KMS-11 (cell line): ENCODE data around the gene FBXL3.

Experiments
- H2AFZ ChIP-seq: fragments of 200-600 bp; sonication (generic); 2 replicates; pipeline ENCODE4 v1.6.1; 2016; ENCODE audit warnings: antibody characterized with exemption, mixed run types, low read depth
- H3K27ac ChIP-seq: fragments of 200-600 bp; sonication (generic); 2 replicates; pipeline ENCODE4 v1.6.1; 2016; ENCODE audit warnings: mild to moderate bottlenecking, mixed run types
- H3K27me3 ChIP-seq: fragments of 200-600 bp; sonication (generic); 2 replicates; pipeline ENCODE4 v1.6.1; 2017; ENCODE audit warnings: mild to moderate bottlenecking, low read depth, mixed run types, moderate library complexity; ENCODE audit not compliant: insufficient read depth
- H3K36me3 ChIP-seq: fragments of 200-600 bp; sonication (generic); 2 replicates; pipeline ENCODE4 v1.6.1; 2017; ENCODE audit warnings: mild to moderate bottlenecking, mixed run types; ENCODE audit not compliant: insufficient read depth
- H3K4me1 ChIP-seq: fragments of 200-600 bp; sonication (generic); 2 replicates; pipeline ENCODE4 v1.6.1; 2016; ENCODE audit warnings: mild to moderate bottlenecking, low read depth, mixed run types; ENCODE audit not compliant: poor library complexity, severe bottlenecking
- H3K4me2 ChIP-seq: fragments of 200-600 bp; sonication (generic); 2 replicates; pipeline ENCODE4 v1.7.0; 2016; ENCODE audit warnings: mild to moderate bottlenecking, mixed run types
- H3K4me3 ChIP-seq: fragments of 200-600 bp; sonication (generic); IDR thresholded peaks from 2 replicates; pipeline ENCODE4 v1.6.1; 2017; ENCODE audit warnings: low read depth, low read length, mixed read lengths; ENCODE audit not compliant: insufficient read depth
- H3K79me2 ChIP-seq: fragments of 200-600 bp; sonication (generic); 2 replicates; pipeline ENCODE4 v1.6.1; 2016; ENCODE audit warnings: low read depth, mixed run types; ENCODE audit not compliant: insufficient read depth
- H3K9ac ChIP-seq: fragments of 200-600 bp; sonication (generic); 2 replicates; pipeline ENCODE4 v1.6.1; 2016; ENCODE audit warnings: mild to moderate bottlenecking, mixed run types
- H4K20me1 ChIP-seq: fragments of 200-600 bp; sonication (generic); 2 replicates; pipeline ENCODE4 v1.6.1; 2016; ENCODE audit warnings: mild to moderate bottlenecking, mixed run types; ENCODE audit not compliant: insufficient read depth
- CTCF ChIP-seq: fragments of 200-600 bp; sonication (generic); conservative IDR thresholded peaks from 2 replicates; pipeline ENCODE4 v1.6.1; 2017; ENCODE audit warnings: low read depth, mild to moderate bottlenecking, antibody characterized with exemption, low read length, moderate library complexity, mixed read lengths

FBXL3 gene

GRCh38 chr13:76971215-76971614, 55.7 kb downstream of the FBXL3 start:
- H3K79me2 ChIP-seq = no peaks in the 10 kb centered on the region
- no peak overlapping the region for H2AFZ ChIP-seq
- no peak overlapping the region for H3K4me3 ChIP-seq
- TF ChIP-seq CTCF = no peak
- H3K9ac ChIP-seq = no peak overlapping the region
- no peaks in the 10 kb centered on the region for H4K20me1 ChIP-seq
- H3K36me3 ChIP-seq = no peaks in the 10 kb centered on the region
- H3K27ac ChIP-seq = no peak overlapping the region
- H3K27me3 ChIP-seq = no peaks in the 10 kb centered on the region
- no peak overlapping the region for H3K4me2 ChIP-seq
- no peaks in the 10 kb centered on the region for H3K4me1 ChIP-seq

DNA sequence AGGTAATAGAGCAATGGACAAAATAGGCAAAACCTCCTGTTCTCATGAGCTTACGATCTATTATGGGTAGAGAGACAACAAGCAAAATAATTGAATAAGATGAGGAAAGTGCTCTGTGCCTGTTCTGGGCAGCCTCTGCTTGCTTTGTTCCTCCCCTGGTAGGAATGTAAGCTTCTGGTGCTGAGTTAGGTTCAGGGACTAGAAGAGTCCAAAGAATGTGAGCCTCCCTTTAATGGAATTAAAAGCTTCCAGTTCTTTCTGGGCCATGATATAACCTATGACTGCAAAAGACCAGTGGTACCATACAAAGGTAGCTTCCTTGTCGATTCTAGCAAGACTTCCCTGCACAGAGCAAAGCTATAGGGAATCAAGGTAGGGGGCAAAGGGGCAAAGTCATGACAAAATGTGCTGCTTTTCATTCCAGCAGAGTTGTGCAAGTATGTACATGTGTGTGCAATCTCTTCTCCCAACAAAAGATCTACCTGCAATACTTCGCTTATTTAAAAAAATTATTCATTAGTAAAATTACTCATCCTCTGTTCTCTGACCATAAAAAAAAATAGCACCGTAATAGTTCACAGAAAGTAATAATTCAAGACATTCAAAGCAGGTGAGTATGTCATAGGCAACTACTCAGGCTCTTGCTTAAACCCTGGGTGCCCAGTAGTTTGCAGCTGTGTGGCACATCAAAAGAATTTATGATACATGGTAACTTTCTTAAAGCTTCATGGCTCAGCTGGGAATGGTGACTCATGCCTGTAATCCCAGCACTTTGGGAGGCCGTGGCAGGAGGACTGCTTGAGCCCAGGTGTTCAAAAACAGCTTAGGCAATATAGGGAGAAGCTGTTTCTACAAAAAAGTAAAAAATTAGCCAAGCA, 57.2 kb downstream of the FBXL3 start:
- Histone ChIP-seq H3K4me1 (no peaks in the 10 kb centered on the region), H3K4me3 (no peak overlapping the region), H4K20me1 (no peaks in the 10 kb centered on the region), H3K27me3 (no peaks in the 10 kb centered on the region), H3K9ac (no peak overlapping the region), H3K36me3 (no peaks in the 10 kb centered on the region), H3K4me2 (no peak overlapping the region), H3K79me2 (no peaks in the 10 kb centered on the region), H2AFZ (no peak overlapping the region), H3K27ac (no peak overlapping the region)
- TF ChIP-seq CTCF = no peak

DNA sequence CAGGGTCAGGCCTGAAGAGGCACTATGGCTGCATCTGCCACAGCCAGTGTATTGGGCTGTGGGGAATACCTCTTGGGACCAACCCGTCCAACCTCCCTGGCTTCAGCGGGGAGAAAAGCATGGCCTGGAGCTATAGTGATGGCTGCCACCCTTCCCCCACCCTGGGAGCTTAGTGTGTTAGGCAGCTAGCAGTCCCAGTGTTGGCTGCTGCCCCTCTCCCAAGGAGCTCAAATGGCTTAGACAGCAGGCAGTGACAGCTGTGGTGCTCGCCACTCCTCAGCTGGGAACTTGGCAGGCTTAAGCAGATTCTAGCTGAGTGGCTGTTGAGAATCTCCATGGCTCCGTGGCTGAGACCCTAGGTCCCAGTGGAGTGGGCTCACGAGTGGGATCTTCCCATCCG, 58.9 kb downstream of the FBXL3 start:
- Histone ChIP-seq H3K27ac (no peak overlapping the region), H3K4me1 (no peaks in the 10 kb centered on the region), H3K4me2 (no peak overlapping the region), H2AFZ (no peak overlapping the region), H3K36me3 (no peaks in the 10 kb centered on the region), H3K4me3 (no peak overlapping the region), H4K20me1 (no peaks in the 10 kb centered on the region), H3K27me3 (no peaks in the 10 kb centered on the region), H3K9ac (no peak overlapping the region), H3K79me2 (no peaks in the 10 kb centered on the region)
- TF ChIP-seq CTCF = no peak

- Histone ChIP-seq H3K4me2 (no peak overlapping the region), H3K27ac (no peak overlapping the region), H3K27me3 (no peaks in the 10 kb centered on the region), H3K79me2 (no peaks in the 10 kb centered on the region), H3K36me3 (no peaks in the 10 kb centered on the region), H3K4me3 (no peak overlapping the region), H3K4me1 (no peaks in the 10 kb centered on the region), H3K9ac (no peak overlapping the region), H4K20me1 (no peaks in the 10 kb centered on the region), H2AFZ (no peak overlapping the region)
- no peak for TF ChIP-seq CTCF
These were observed 59.9 kb downstream of the FBXL3 start for GRCh38 chr13:76967031-76967430.
